HEK293T (cell line): ENCODE measurements around the gene SMIM9.

ENCODE experiments used
- BHLHE40 ChIP-seq: fragments of 450-650 bp; IDR thresholded peaks from 2 replicates; pipeline ENCODE4 v1.6.1; 2016; ENCODE audit warnings: mild to moderate bottlenecking, moderate library complexity, borderline replicate concordance
- CTBP1 ChIP-seq: fragments of 450-650 bp; IDR thresholded peaks from 2 replicates; pipeline ENCODE4 v1.6.1; 2016; ENCODE audit warnings: borderline replicate concordance
- ELF4 ChIP-seq: fragments of 450-650 bp; IDR thresholded peaks from 2 replicates; pipeline ENCODE4 v1.6.1; 2017; ENCODE audit warnings: antibody characterized with exemption
- FOXA1 ChIP-seq: fragments of 450-650 bp; IDR thresholded peaks from 2 replicates; pipeline ENCODE4 v1.6.1; 2016; ENCODE audit warnings: mild to moderate bottlenecking
- FOXK2 ChIP-seq: fragments of 450-650 bp; IDR thresholded peaks from 2 replicates; pipeline ENCODE4 v1.6.1; 2016; ENCODE audit warnings: mild to moderate bottlenecking
- HDGF ChIP-seq: fragments of 450-650 bp; IDR thresholded peaks from 2 replicates; pipeline ENCODE4 v1.6.1; 2017; ENCODE audit warnings: antibody characterized with exemption, borderline replicate concordance
- L3MBTL2 ChIP-seq: fragments of 450-650 bp; conservative IDR thresholded peaks from 2 replicates; pipeline ENCODE4 v1.6.1; 2016; ENCODE audit warnings: mild to moderate bottlenecking
- LEF1 ChIP-seq: fragments of 450-650 bp; IDR thresholded peaks from 2 replicates; pipeline ENCODE4 v1.6.1; 2017; ENCODE audit warnings: mild to moderate bottlenecking, borderline replicate concordance
- NFRKB ChIP-seq: fragments of 450-650 bp; IDR thresholded peaks from 2 replicates; pipeline ENCODE4 v1.6.1; 2016; ENCODE audit warnings: mild to moderate bottlenecking, moderate library complexity
- SP1 ChIP-seq: fragments of 450-650 bp; IDR thresholded peaks from 2 replicates; pipeline ENCODE4 v1.6.1; 2017
- SUZ12 ChIP-seq: fragments of 450-650 bp; IDR thresholded peaks from 2 replicates; pipeline ENCODE4 v1.6.1; 2016; ENCODE audit warnings: mild to moderate bottlenecking
- TARDBP ChIP-seq: fragments of 450-650 bp; IDR thresholded peaks from 2 replicates; pipeline ENCODE4 v1.6.1; 2016
- ZNF384 ChIP-seq: fragments of 450-650 bp; IDR thresholded peaks from 2 replicates; pipeline ENCODE4 v1.6.1; 2016
- TF ChIP-seq, protein P1 (sequence below): fragments of 450-650 bp; IDR thresholded peaks from 2 replicates; pipeline ENCODE4 v1.6.1; 2016

DNA sequence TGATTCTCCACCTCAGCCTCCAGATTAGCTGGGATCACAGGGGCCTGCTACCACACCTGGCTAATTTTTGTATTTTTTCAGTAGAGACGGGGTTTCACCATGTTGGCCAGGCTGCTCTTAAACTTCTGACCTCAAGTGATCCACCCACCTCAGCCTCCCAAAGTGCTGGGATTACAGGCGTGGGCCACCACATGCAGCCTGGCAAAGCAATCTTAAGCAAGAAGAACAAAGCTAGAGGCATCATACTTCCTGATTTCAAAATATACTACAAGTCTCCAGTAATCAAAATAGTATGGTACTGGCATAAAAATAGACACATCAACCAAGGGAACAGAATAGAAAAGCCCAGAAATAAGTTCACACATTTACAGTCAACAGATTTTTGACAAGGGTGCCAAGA lies 38.9 kb upstream of the SMIM9 start:
- no peak for TF ChIP-seq FOXA1
- TF ChIP-seq HDGF, result no peak
- no peak for TF ChIP-seq TARDBP
- no peak for TF ChIP-seq ZNF384
- TF ChIP-seq LEF1, result no peak
- TF ChIP-seq BHLHE40, result no peak
- no peak for TF ChIP-seq SP1
- TF ChIP-seq CTBP1, result no peak
- no peak for TF ChIP-seq L3MBTL2
- no peak for TF ChIP-seq SUZ12
- no peak for TF ChIP-seq FOXK2
- no peak for TF ChIP-seq ELF4
- TF ChIP-seq, protein P1, sequence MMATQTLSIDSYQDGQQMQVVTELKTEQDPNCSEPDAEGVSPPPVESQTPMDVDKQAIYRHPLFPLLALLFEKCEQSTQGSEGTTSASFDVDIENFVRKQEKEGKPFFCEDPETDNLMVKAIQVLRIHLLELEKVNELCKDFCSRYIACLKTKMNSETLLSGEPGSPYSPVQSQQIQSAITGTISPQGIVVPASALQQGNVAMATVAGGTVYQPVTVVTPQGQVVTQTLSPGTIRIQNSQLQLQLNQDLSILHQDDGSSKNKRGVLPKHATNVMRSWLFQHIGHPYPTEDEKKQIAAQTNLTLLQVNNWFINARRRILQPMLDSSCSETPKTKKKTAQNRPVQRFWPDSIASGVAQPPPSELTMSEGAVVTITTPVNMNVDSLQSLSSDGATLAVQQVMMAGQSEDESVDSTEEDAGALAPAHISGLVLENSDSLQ, result no peak
- no peak for TF ChIP-seq NFRKB
